Fibroblast of pulmonary artery (primary cell): Measurements from ENCODE around the gene REN.

ENCODE experiments used
- DNase-seq: peaks from one replicate; pipeline ENCODE4 v3.0.0-alpha.2; 2010; ENCODE audit warnings: low read depth
- H3K4me3 ChIP-seq: replicated peaks from 2 replicates; pipeline ENCODE4 v1.5.1; 2011; ENCODE audit warnings: low read depth, mild to moderate bottlenecking, control low read depth, low read length, moderate library complexity
- TF ChIP-seq, protein P1 (sequence below): IDR thresholded peaks from 2 replicates; pipeline ENCODE4 v1.5.1; 2011; ENCODE audit warnings: mild to moderate bottlenecking, control low read depth, low read length, inconsistent platforms; ENCODE audit errors: missing control alignments

REN gene

DNA sequence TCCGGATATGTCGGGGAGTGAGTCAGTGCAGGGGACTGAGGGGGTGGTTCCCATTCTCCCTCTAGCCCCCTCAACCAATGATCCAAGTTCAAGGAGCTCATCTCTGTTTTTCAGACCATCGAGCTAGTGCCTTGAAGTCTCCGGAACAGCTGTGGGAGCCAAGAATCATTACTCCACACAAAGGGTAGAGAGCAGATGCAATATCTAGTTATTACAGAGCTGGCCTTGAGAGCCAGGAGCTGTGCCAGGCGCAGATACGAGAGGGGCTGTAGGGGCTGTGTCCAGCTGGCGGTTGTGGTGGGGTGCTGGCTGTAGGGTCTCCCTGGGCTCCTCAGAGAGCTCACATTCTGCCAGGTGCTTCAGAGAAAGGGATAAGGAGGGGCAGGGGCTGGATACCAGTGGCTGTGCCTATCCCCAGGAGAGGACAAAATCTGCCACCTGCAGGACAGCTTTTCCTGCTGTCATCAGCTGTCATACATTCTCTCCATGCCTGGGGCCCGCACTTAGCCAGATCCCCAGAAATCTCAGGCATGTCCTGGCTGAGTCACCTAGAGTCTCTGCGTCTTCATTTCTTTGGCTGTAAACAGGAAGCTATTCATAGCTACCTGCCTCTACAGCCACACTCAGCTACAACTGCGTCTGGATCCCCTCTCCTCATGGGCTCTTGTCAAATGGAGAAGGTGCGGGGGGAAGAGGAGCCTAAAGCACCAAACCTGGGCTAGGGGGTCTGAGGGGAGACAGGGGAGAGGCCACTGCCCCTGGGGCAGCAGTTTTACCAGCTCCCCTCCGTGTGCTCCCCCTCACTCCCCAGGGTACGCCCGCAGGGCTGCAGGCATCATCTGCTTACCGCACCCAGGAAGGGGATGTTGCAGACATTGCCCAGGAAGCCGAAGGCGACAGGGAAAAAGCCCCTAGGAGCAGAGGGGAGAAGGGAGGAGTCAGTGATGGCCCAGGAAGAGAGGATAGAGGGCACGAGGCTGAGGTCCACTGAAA, 32.5 kb upstream of the REN start:
- TF ChIP-seq, protein P1, sequence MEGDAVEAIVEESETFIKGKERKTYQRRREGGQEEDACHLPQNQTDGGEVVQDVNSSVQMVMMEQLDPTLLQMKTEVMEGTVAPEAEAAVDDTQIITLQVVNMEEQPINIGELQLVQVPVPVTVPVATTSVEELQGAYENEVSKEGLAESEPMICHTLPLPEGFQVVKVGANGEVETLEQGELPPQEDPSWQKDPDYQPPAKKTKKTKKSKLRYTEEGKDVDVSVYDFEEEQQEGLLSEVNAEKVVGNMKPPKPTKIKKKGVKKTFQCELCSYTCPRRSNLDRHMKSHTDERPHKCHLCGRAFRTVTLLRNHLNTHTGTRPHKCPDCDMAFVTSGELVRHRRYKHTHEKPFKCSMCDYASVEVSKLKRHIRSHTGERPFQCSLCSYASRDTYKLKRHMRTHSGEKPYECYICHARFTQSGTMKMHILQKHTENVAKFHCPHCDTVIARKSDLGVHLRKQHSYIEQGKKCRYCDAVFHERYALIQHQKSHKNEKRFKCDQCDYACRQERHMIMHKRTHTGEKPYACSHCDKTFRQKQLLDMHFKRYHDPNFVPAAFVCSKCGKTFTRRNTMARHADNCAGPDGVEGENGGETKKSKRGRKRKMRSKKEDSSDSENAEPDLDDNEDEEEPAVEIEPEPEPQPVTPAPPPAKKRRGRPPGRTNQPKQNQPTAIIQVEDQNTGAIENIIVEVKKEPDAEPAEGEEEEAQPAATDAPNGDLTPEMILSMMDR: no peak
- DNase-seq: peak; percentile 69
- H3K4me3 ChIP-seq: no peak overlapping the region

DNA sequence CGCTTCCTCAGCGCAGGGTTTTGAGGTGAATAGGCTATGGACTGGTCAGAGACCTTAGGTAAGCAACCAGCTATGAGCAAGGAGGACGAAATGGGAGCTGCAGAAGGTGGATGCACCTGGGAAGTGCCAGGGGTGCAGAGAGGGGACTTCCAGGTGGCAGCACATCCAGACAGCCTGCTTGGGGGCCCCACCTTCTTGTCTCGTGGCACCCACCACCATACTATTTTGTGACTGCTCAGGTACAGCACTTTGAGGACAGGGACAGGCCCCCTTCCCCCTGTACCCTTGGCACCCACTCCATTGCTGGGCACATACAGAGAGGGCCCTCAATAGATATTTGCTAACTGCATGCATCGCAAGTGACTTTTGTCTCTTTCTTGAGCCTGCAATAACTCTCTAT, 30.9 kb upstream of the REN start:
- H3K4me3 ChIP-seq: no peak overlapping the region
- DNase-seq: no peak
- TF ChIP-seq, protein P1: no peak

DNA sequence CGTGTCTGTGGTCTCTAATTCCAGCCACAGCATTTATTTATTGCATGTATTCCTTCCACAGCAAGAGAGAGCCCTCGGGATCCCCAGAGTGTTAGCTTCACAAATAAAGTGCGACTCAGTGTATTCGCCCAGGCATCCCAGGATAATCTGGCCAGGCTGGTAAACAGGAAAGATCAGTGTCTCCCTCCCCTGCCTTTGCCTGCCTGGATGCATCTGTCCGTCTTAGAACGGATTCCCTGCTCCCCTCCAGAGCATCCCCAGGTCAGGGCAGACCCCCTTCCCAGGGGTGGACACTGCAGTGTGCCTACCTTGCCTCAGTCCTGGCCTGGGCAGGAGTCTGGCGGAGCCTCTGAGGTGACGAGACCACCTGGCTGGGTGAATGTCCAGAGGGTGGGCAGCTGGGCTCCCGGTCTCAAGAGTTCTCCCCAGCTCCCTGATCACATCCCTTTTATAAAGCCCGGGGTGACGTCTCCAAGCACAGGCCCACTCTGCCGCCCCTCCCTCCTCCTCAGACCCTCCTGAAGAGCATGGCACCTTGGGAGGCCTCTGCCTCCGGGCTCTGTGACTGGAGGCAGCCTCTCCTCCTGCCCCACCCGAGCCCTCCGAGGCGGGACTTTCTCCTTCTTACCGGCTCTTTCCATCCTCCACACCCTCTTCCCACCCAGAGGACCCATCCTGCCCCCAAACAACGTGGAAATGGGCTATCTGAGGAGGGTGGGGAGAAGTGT, 30.1 kb upstream of the REN start, which contains the start of gene KISS1:
Gene KISS1 (minus strand): TSS at position 424 of the 728 bp plus-strand sequence. CDS start 3,615 bp downstream, outside the sequence.
- no peak within 1 kb of the TSS for H3K4me3 ChIP-seq
- no peak for DNase-seq
- TF ChIP-seq, protein P1: no peak

DNA sequence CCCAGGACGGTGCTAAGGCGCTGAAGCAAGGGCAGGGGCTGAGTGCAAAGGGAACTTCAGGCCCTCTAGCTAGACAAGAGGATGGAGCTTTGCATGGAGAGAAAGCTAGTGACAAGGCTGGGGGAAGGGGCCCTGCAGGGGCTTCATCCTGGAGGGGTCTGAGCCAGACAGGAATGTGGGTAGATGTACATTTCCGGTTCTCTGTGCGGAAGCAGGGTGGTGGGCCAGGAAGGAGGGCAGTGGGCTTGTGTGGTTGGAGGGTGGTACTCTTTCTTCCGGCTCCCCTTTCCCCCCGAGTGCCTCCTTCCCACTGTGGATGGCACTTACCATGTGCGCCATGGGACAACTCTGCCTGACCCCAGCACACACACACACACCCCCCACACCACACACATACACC, 28.6 kb upstream of the REN start:
- DNase-seq: no peak
- no peak overlapping the region for H3K4me3 ChIP-seq
- TF ChIP-seq, protein P1: no peak

DNA sequence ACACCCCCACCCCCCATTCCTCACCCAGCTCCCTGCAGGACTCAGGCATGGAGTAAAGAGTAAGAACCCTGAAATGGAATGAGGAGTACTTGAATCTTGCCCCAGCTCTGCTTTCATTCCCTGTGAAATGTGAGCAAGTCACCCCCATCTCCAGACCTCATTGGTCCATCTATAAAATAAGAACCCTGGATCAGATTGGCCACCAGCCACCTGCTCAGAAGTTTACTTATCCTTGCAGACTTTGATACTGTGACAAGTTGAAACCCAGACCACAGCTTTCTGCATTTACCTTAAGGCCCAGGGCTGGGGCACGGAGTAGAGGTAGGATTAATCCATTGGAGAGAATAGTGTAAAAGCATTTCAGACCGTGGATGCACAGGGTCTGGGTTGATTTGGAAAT, 27.9 kb upstream of the REN start:
- TF ChIP-seq, protein P1: no peak
- H3K4me3 ChIP-seq: no peak overlapping the region
- no peak for DNase-seq

DNA sequence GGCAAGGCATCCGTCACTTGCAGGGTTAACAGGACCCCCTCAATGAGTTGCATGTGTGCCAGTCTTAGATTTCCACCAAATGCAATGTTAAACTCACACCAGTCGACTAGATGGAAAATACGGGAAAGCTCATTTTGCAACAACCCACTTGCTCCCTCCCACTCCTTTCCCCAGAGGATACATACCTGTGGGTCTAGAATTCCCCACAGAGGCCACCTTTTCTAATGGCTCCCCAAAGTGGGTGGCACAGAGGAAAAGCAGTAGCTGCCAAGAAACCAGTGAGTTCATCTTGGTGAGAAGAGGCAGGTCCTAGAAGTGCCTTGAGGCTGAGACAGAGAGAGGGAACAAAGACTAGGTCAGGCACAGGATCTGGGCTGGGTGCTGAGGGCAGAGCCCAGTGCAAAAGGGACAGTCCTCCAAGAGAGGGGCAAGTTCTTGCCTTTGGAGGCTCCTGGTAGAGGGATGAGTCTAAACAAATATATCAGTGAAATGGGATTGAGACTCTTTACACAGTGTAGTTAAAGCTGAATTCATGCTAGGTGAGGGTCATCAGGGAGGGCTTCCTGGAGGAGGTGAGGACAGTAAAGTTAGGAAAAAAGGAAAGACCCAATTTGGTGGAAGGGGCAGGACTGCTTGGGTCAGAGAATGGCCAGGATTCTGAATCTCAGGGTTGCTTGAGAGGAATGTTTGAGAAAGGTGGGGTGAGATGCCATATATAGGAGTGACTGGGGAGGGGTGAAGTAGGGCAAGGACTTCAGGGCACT, 26.6 kb upstream of the REN start:
- H3K4me3 ChIP-seq: no peak overlapping the region
- TF ChIP-seq, protein P1: no peak
- DNase-seq: no peak
